Neural cell (in vitro differentiated cells): Measurements from ENCODE around the gene FRY. TPM values are rescaled to one million over a fixed set of nuclear protein-coding genes. Genes with fewer than 3 reads are reported as not detected.

Experiments
- H2AFZ ChIP-seq: fragments of 200-600, 300-800 bp; sonication (generic), shearing (Covaris generic); 2 replicates; pipeline ENCODE4 v1.6.0; 2014; ENCODE audit warnings: low read depth, mild to moderate bottlenecking, antibody characterized with exemption, low read length, moderate library complexity
- H3F3A ChIP-seq: fragments of 200-600 bp; shearing (Covaris generic); 2 replicates; pipeline ENCODE4 v1.6.1; 2016; ENCODE audit warnings: mild to moderate bottlenecking, moderate library complexity, mixed read lengths, antibody characterized with exemption, low read length; ENCODE audit not compliant: insufficient read depth, poor library complexity, severe bottlenecking
- H3K27ac ChIP-seq: fragments of 200-600, 300-800 bp; sonication (generic), shearing (Covaris generic); 2 replicates; pipeline ENCODE4 v1.5.1; 2014; ENCODE audit warnings: mild to moderate bottlenecking, low read length, moderate library complexity
- H3K27me3 ChIP-seq: fragments of 300-800, 200-600 bp; sonication (generic), shearing (Covaris generic); 2 replicates; pipeline ENCODE4 v1.6.0; 2014; ENCODE audit warnings: mild to moderate bottlenecking, low read depth, low read length, moderate library complexity; ENCODE audit not compliant: insufficient read depth
- H3K36me3 ChIP-seq: fragments of 300-800, 200-600 bp; sonication (generic), shearing (Covaris generic); 2 replicates; pipeline ENCODE4 v1.5.1; 2014; ENCODE audit warnings: mild to moderate bottlenecking, antibody characterized with exemption, low read length, moderate library complexity; ENCODE audit not compliant: insufficient read depth
- H3K4me2 ChIP-seq: fragments of 300-800, 200-600 bp; sonication (generic), shearing (Covaris generic); 2 replicates; pipeline ENCODE4 v1.6.0; 2014; ENCODE audit warnings: mild to moderate bottlenecking, low read length
- H3K4me3 ChIP-seq: fragments of 300-800, 200-600 bp; sonication (generic), shearing (Covaris generic); 2 replicates; pipeline ENCODE4 v1.5.1; 2014; ENCODE audit warnings: mild to moderate bottlenecking, low read length, moderate library complexity
- H3K79me2 ChIP-seq: fragments of 200-600 bp; shearing (Covaris generic); replicated peaks from 2 replicates; pipeline ENCODE4 v1.6.0; 2014; ENCODE audit warnings: mild to moderate bottlenecking, low read length, moderate library complexity; ENCODE audit not compliant: insufficient read depth
- H3K9ac ChIP-seq: fragments of 300-800, 200-600 bp; sonication (generic), shearing (Covaris generic); 2 replicates; pipeline ENCODE4 v1.6.1; 2016; ENCODE audit warnings: mild to moderate bottlenecking, low read length, mixed read lengths
- H3K9me2 ChIP-seq: fragments of 200-600 bp; shearing (Covaris generic); 2 replicates; pipeline ENCODE4 v1.6.1; 2016; ENCODE audit warnings: mild to moderate bottlenecking, low read length, mixed read lengths; ENCODE audit not compliant: insufficient read depth
- H3K9me3 ChIP-seq: fragments of 200-600, 300-800 bp; sonication (generic), shearing (Covaris generic); 2 replicates; pipeline ENCODE4 v1.6.1; 2016; ENCODE audit warnings: mild to moderate bottlenecking, mixed run types, low read length, moderate library complexity, mixed read lengths
- H4K20me1 ChIP-seq: fragments of 200-600 bp; shearing (Covaris generic); 2 replicates; pipeline ENCODE4 v1.6.1; 2016; ENCODE audit warnings: mild to moderate bottlenecking, mixed run types; ENCODE audit not compliant: insufficient read depth
- EP300 ChIP-seq: fragments of 450-650 bp; conservative IDR thresholded peaks from 2 replicates; pipeline ENCODE4 v1.6.1; 2014; ENCODE audit warnings: antibody characterized with exemption, mild to moderate bottlenecking, moderate library complexity; ENCODE audit not compliant: poor library complexity, severe bottlenecking
- EZH2 ChIP-seq: fragments of 200-600, 300-800 bp; shearing (Covaris generic), sonication (generic); IDR thresholded peaks from 2 replicates; pipeline ENCODE4 v1.6.1; 2014; ENCODE audit warnings: antibody characterized with exemption, low read length, borderline replicate concordance, mild to moderate bottlenecking; ENCODE audit not compliant: insufficient read depth, poor library complexity, severe bottlenecking
- MXI1 ChIP-seq: fragments of 450-650 bp; conservative IDR thresholded peaks from 2 replicates; pipeline ENCODE4 v1.6.1; 2014; ENCODE audit warnings: antibody characterized with exemption, mild to moderate bottlenecking; ENCODE audit not compliant: poor library complexity, severe bottlenecking
- POLR2AphosphoS5 ChIP-seq: IDR thresholded peaks from 2 replicates; pipeline ENCODE4 v1.6.1; 2012
- RAD21 ChIP-seq: fragments of 450-650 bp; conservative IDR thresholded peaks from 2 replicates; pipeline ENCODE4 v1.6.1; 2014; ENCODE audit warnings: antibody characterized with exemption, mild to moderate bottlenecking, moderate library complexity
- REST ChIP-seq: IDR thresholded peaks from 2 replicates; pipeline ENCODE4 v1.6.1; 2012; ENCODE audit warnings: borderline replicate concordance
- SMC3 ChIP-seq: fragments of 450-650 bp; conservative IDR thresholded peaks from 2 replicates; pipeline ENCODE4 v1.6.1; 2014; ENCODE audit warnings: antibody characterized with exemption, mild to moderate bottlenecking, moderate library complexity; ENCODE audit not compliant: poor library complexity
- TAF1 ChIP-seq: IDR thresholded peaks from 2 replicates; pipeline ENCODE4 v1.6.1; 2012; ENCODE audit warnings: low read depth
- polyA plus RNA-seq: library from polyadenylated mRNA; depleted of rRNA; stranded (reverse); fragments of >200 nt; gene quantifications from 2 replicates; pipeline ENCODE4 v1.2.3, GENCODE V29; 2014
- TF ChIP-seq, protein P1 (sequence below): fragments of 450-650 bp; IDR thresholded peaks from 2 replicates; pipeline ENCODE4 v1.5.1; 2014; ENCODE audit warnings: antibody characterized with exemption, mild to moderate bottlenecking, moderate library complexity; ENCODE audit not compliant: poor library complexity, severe bottlenecking

FRY gene
- polyA plus RNA-seq, 1 donor from 2014 or later: 49.3 TPM

DNA sequence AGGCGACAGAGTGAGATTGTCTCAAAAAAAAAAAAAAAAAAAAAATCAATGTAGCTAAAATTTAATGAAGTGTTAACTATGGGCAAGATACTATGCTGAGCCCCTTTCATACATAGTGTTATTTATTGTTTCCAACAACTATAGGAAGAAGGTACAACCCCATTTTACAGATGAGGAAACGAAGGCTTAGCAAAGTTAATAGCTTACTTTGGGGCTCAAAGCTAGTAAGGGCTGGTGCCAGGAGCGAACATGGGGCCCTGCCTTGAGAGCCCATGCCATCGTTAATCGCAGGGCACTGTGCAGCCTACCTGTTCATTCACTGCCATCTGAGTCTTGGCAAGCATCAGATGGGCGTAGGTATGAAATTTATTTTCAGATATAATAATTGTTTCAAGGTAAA is 1.9 kb upstream of the FRY start:
- no peaks in the 10 kb centered on the region for H3K9me2 ChIP-seq
- TF ChIP-seq POLR2AphosphoS5: no peak
- no peak for TF ChIP-seq EZH2
- no peak for TF ChIP-seq TAF1
- peaks cover 46% of the 10 kb centered on the region for H3K79me2 ChIP-seq
- no peaks in the 10 kb centered on the region for H3K36me3 ChIP-seq
- no peaks in the 10 kb centered on the region for H4K20me1 ChIP-seq
- no peak overlapping the region for H3K27ac ChIP-seq
- H3K4me2 ChIP-seq: peak overlapping the region; percentile 32
- H3K27me3 ChIP-seq: no peaks in the 10 kb centered on the region
- peak overlapping the region; percentile 84 for H3K4me3 ChIP-seq
- H2AFZ ChIP-seq: no peak overlapping the region
- H3K9me3 ChIP-seq: no peaks in the 10 kb centered on the region
- H3K9ac ChIP-seq: no peak overlapping the region
- peaks cover 3% of the 10 kb centered on the region for H3F3A ChIP-seq

- Histone ChIP-seq H2AFZ (peak overlapping the region; percentile 78), H4K20me1 (no peaks in the 10 kb centered on the region), H3K9me2 (no peaks in the 10 kb centered on the region), H3K4me2 (peak overlapping the region; percentile 97), H3K27ac (peak overlapping the region; percentile 97), H3K36me3 (no peaks in the 10 kb centered on the region), H3K79me2 (peaks cover 66% of the 10 kb centered on the region), H3K4me3 (peak overlapping the region; percentile 84), H3F3A (peaks cover 3% of the 10 kb centered on the region), H3K9ac (peak overlapping the region; percentile 98), H3K27me3 (no peaks in the 10 kb centered on the region), H3K9me3 (no peaks in the 10 kb centered on the region)
- TF ChIP-seq MXI1: peak; percentile 53
- no peak for TF ChIP-seq REST
Observed at GRCh38 chr13:32031815-32032370, 319 bp downstream of the FRY start.

- H2AFZ ChIP-seq: no peak overlapping the region
- H3K27me3 ChIP-seq: no peaks in the 10 kb centered on the region
- H3K9me2 ChIP-seq: no peaks in the 10 kb centered on the region
- H3K4me3 ChIP-seq: peak overlapping the region; percentile 84
- no peaks in the 10 kb centered on the region for H3K36me3 ChIP-seq
- TF ChIP-seq POLR2AphosphoS5 (no peak), SMC3 (no peak), REST (no peak), MXI1 (no peak), TAF1 (peak; percentile 45), RAD21 (peak; percentile 12), EZH2 (no peak), EP300 (no peak)
- TF ChIP-seq, protein P1, sequence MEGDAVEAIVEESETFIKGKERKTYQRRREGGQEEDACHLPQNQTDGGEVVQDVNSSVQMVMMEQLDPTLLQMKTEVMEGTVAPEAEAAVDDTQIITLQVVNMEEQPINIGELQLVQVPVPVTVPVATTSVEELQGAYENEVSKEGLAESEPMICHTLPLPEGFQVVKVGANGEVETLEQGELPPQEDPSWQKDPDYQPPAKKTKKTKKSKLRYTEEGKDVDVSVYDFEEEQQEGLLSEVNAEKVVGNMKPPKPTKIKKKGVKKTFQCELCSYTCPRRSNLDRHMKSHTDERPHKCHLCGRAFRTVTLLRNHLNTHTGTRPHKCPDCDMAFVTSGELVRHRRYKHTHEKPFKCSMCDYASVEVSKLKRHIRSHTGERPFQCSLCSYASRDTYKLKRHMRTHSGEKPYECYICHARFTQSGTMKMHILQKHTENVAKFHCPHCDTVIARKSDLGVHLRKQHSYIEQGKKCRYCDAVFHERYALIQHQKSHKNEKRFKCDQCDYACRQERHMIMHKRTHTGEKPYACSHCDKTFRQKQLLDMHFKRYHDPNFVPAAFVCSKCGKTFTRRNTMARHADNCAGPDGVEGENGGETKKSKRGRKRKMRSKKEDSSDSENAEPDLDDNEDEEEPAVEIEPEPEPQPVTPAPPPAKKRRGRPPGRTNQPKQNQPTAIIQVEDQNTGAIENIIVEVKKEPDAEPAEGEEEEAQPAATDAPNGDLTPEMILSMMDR: no peak
- H3K79me2 ChIP-seq: peaks cover 73% of the 10 kb centered on the region
- H3K27ac ChIP-seq: peak overlapping the region; percentile 97
- H3K9ac ChIP-seq: peak overlapping the region; percentile 98
- peak overlapping the region; percentile 97 for H3K4me2 ChIP-seq
- H3K9me3 ChIP-seq: no peaks in the 10 kb centered on the region
- peaks cover 3% of the 10 kb centered on the region for H3F3A ChIP-seq
- no peaks in the 10 kb centered on the region for H4K20me1 ChIP-seq
Observed at GRCh38 chr13:32032759-32033158, 1.2 kb downstream of the FRY start.
